H1 (cell line): ENCODE measurements around the gene CNPY2. TPM values are rescaled to one million over a fixed set of nuclear protein-coding genes. Genes with fewer than 3 reads are reported as not detected.

Source experiments
- ASH2L ChIP-seq: fragments of 200-600, 300-600 bp; sonication (generic); IDR thresholded peaks from one replicate; pipeline ENCODE4 v1.7.1; 2017; ENCODE audit warnings: low read length
- BRCA1 ChIP-seq: IDR thresholded peaks from 2 replicates; pipeline ENCODE4 v1.6.1; 2012; ENCODE audit warnings: low read depth, low read length, improper control_type of control experiment
- JUN ChIP-seq: IDR thresholded peaks from 2 replicates; pipeline ENCODE4 v1.6.1; 2011; ENCODE audit warnings: low read depth, mild to moderate bottlenecking, improper control_type of control experiment, low read length
- JUND ChIP-seq: IDR thresholded peaks from 2 replicates; pipeline ENCODE4 v1.6.1; 2011; ENCODE audit warnings: mild to moderate bottlenecking, improper control_type of control experiment, low read length
- PHF8 ChIP-seq: fragments of 200-600 bp; sonication (generic); conservative IDR thresholded peaks from 2 replicates; pipeline ENCODE4 v1.7.1; 2012; ENCODE audit warnings: low read depth, mild to moderate bottlenecking, inconsistent platforms, low read length, moderate library complexity
- SIN3A ChIP-seq, 2 experiments: IDR thresholded peaks in 1 of 2; conservative IDR thresholded peaks in 1 of 2; 2 replicates each; pipeline ENCODE4 v1.6.1; 2011 to 2012; ENCODE audit warnings: low read length in 2 of 2, improper control_type of control experiment in 1 of 2, low read depth in 1 of 2, mild to moderate bottlenecking in 1 of 2
- SIRT6 ChIP-seq: IDR thresholded peaks from one replicate; pipeline ENCODE4 v1.7.1; 2012; ENCODE audit warnings: low read length, inconsistent platforms
- SP4 ChIP-seq: IDR thresholded peaks from 2 replicates; pipeline ENCODE4 v1.6.1; 2012; ENCODE audit warnings: low read length, inconsistent platforms
- TCF12 ChIP-seq: IDR thresholded peaks from 2 replicates; pipeline ENCODE4 v1.6.1; 2011; ENCODE audit warnings: low read depth, mild to moderate bottlenecking, low read length
- ZNF274 ChIP-seq: IDR thresholded peaks from 2 replicates; pipeline ENCODE4 v1.7.0; 2012; ENCODE audit warnings: low read length, borderline replicate concordance; ENCODE audit errors: extremely low read depth
- polyA plus RNA-seq, 7 experiments: library from polyadenylated mRNA; depleted of rRNA in 3 of 7; stranded (reverse) in 5 of 7; unstranded in 2 of 7; fragments of >200 nt in 5 of 7; fragments of 200-250 nt in 2 of 7; gene quantifications; 1 replicate in 5 of 7; 2 replicates in 1 of 7; 4 replicates in 1 of 7; pipeline versions ENCODE4 v1.2.1 to v1.2.3, GENCODE V29; 2011 to 2013; ENCODE audit warnings: missing spikeins in 2 of 7, mixed read lengths in 2 of 7
- total RNA-seq: library from RNA; stranded (reverse); fragmentation: NEBNext Ultra II Directional; extraction: Animal tissue kit (Norgen Biotek cat#: 25700); gene quantifications from 2 replicates; pipeline ENCODE4 v1.2.1, GENCODE V29; 2021

CNPY2 gene
- total and polyA plus RNA-seq, 2 of the 8 experiments (the other 6 are each of a cell fraction or from before 2014, with no cell fraction given) = 203 to 281 TPM

GRCh38 chr12:56315622-56316473 is at the start of gene CNPY2 (continued):
- TF ChIP-seq JUN (no peak), TCF12 (0 out of 2 replicates have a peak, but pooled peaks have one; percentile 17), JUND (no peak), ASH2L (peak; percentile 63), SIRT6 (no peak), SP4 (peak; percentile 96), SIN3A (conservative IDR thresholded peaks at IDR 0.05 in 1 of 2, IDR thresholded peaks at IDR 0.05 in 1 of 2; ENCODE audit: low read depth in 1 of 2, low read length in 2 of 2) (peak; percentile 75 to 84; a peak in 3 of 4 replicates), ZNF274 (no peak), PHF8 (peak; percentile 97), BRCA1 (peak; percentile 83)
